ENCODE measurements around the gene LSS. TPM values are rescaled to one million over a fixed set of nuclear protein-coding genes. Genes with fewer than 3 reads are reported as not detected.

The LSS gene
- total RNA-seq, result 15.8 and 17.0 TPM in 2 replicates

GRCh38 chr21:46228345-46229051 is at the start of gene LSS:
LSS (minus strand) TSS chr21:46228774; CDS start chr21:46228745, 29 bp downstream.
- peaks cover 35% of the 10 kb centered on the region for H3K36me3 Mint-ChIP-seq (ENCODE audit: low read depth)
- intact Hi-C loops (cut with micrococcal nuclease), result loop anchor here (1.0 to 2.0 kb wide), 8 partner anchors 25 to 255 kb away; partner anchors contain the start of genes DIP2A, PCNT, SPATC1L and YBEY
- H3K4me3 Mint-ChIP-seq, result peak within 1 kb of the TSS; percentile 92
- no peaks in the 10 kb centered on the region for H3K27me3 Mint-ChIP-seq (ENCODE audit: insufficient read depth)
- H3K9me3 Mint-ChIP-seq, result no peaks in the 10 kb centered on the region
- H3K27ac Mint-ChIP-seq, result peak within 1 kb of the TSS; percentile 99
- peaks cover 60% of the 10 kb centered on the region for H3K4me1 Mint-ChIP-seq (ENCODE audit: low read depth)
- peak; percentile 97 for DNase-seq (ENCODE audit: low spot score)

GRCh38 chr21:46274797-46275390 is 46.3 kb upstream of the LSS start:
- Mint-ChIP-seq H3K27ac (no peak overlapping the region), H3K27me3 (ENCODE audit: insufficient read depth) (no peaks in the 10 kb centered on the region), H3K9me3 (no peaks in the 10 kb centered on the region), H3K4me1 (ENCODE audit: low read depth) (no peaks in the 10 kb centered on the region), H3K4me3 (no peak overlapping the region), H3K36me3 (ENCODE audit: low read depth) (peaks cover 54% of the 10 kb centered on the region)
- no peak for DNase-seq (ENCODE audit: low spot score)
- intact Hi-C loops (cut with micrococcal nuclease), result no loop called here

GRCh38 chr21:46273341-46273740 is 44.8 kb upstream of the LSS start:
- H3K4me3 Mint-ChIP-seq, result no peak overlapping the region
- no peaks in the 10 kb centered on the region for H3K27me3 Mint-ChIP-seq (ENCODE audit: insufficient read depth)
- intact Hi-C loops (cut with micrococcal nuclease), result no loop called here
- H3K27ac Mint-ChIP-seq, result no peak overlapping the region
- H3K4me1 Mint-ChIP-seq (ENCODE audit: low read depth), result no peaks in the 10 kb centered on the region
- no peaks in the 10 kb centered on the region for H3K9me3 Mint-ChIP-seq
- DNase-seq (ENCODE audit: low spot score), result no peak
- peaks cover 46% of the 10 kb centered on the region for H3K36me3 Mint-ChIP-seq (ENCODE audit: low read depth)

GRCh38 chr21:46269466-46269865 is 40.9 kb upstream of the LSS start:
- Mint-ChIP-seq H3K27ac (no peak overlapping the region), H3K4me3 (no peak overlapping the region), H3K9me3 (no peaks in the 10 kb centered on the region), H3K27me3 (ENCODE audit: insufficient read depth) (no peaks in the 10 kb centered on the region), H3K4me1 (ENCODE audit: low read depth) (no peaks in the 10 kb centered on the region), H3K36me3 (ENCODE audit: low read depth) (peaks cover 42% of the 10 kb centered on the region)
- no peak for DNase-seq (ENCODE audit: low spot score)
- intact Hi-C loops (cut with micrococcal nuclease), result no loop called here

- no peak for DNase-seq (ENCODE audit: low spot score)
- H3K36me3 Mint-ChIP-seq (ENCODE audit: low read depth), result peaks cover 33% of the 10 kb centered on the region
- H3K27ac Mint-ChIP-seq, result no peak overlapping the region
- no peak overlapping the region for H3K4me3 Mint-ChIP-seq
- H3K9me3 Mint-ChIP-seq, result no peaks in the 10 kb centered on the region
- H3K27me3 Mint-ChIP-seq (ENCODE audit: insufficient read depth), result no peaks in the 10 kb centered on the region
- intact Hi-C loops (cut with micrococcal nuclease), result no loop called here
- no peaks in the 10 kb centered on the region for H3K4me1 Mint-ChIP-seq (ENCODE audit: low read depth)
These were observed 39.8 kb upstream of the LSS start for GRCh38 chr21:46268371-46268770.

- H3K4me1 Mint-ChIP-seq (ENCODE audit: low read depth), result no peaks in the 10 kb centered on the region
- H3K9me3 Mint-ChIP-seq, result no peaks in the 10 kb centered on the region
- no peak overlapping the region for H3K27ac Mint-ChIP-seq
- H3K4me3 Mint-ChIP-seq, result no peak overlapping the region
- peaks cover 24% of the 10 kb centered on the region for H3K36me3 Mint-ChIP-seq (ENCODE audit: low read depth)
- no peak for DNase-seq (ENCODE audit: low spot score)
- intact Hi-C loops (cut with micrococcal nuclease), result no loop called here
- H3K27me3 Mint-ChIP-seq (ENCODE audit: insufficient read depth), result no peaks in the 10 kb centered on the region
These were observed 38.4 kb upstream of the LSS start for GRCh38 chr21:46266946-46267345.

- Mint-ChIP-seq H3K4me1 (ENCODE audit: low read depth) (no peaks in the 10 kb centered on the region), H3K9me3 (no peaks in the 10 kb centered on the region), H3K27ac (no peak overlapping the region), H3K36me3 (ENCODE audit: low read depth) (peaks cover 25% of the 10 kb centered on the region), H3K27me3 (ENCODE audit: insufficient read depth) (no peaks in the 10 kb centered on the region), H3K4me3 (no peak overlapping the region)
- DNase-seq (ENCODE audit: low spot score), result no peak
- intact Hi-C loops (cut with micrococcal nuclease), result no loop called here
These were observed 37.4 kb upstream of the LSS start for GRCh38 chr21:46265736-46266525.

- peaks cover 21% of the 10 kb centered on the region for H3K36me3 Mint-ChIP-seq (ENCODE audit: low read depth)
- no peaks in the 10 kb centered on the region for H3K27me3 Mint-ChIP-seq (ENCODE audit: insufficient read depth)
- H3K4me3 Mint-ChIP-seq, result no peak overlapping the region
- no peak overlapping the region for H3K27ac Mint-ChIP-seq
- H3K4me1 Mint-ChIP-seq (ENCODE audit: low read depth), result no peaks in the 10 kb centered on the region
- no peaks in the 10 kb centered on the region for H3K9me3 Mint-ChIP-seq
- no peak for DNase-seq (ENCODE audit: low spot score)
- intact Hi-C loops (cut with micrococcal nuclease), result no loop called here
These were observed 36.1 kb upstream of the LSS start for GRCh38 chr21:46264690-46265144.

GRCh38 chr21:46264046-46264689 is 35.6 kb upstream of the LSS start:
- Mint-ChIP-seq H3K27ac (no peak overlapping the region), H3K27me3 (ENCODE audit: insufficient read depth) (no peaks in the 10 kb centered on the region), H3K4me3 (no peak overlapping the region), H3K4me1 (ENCODE audit: low read depth) (no peaks in the 10 kb centered on the region), H3K9me3 (no peaks in the 10 kb centered on the region), H3K36me3 (ENCODE audit: low read depth) (peaks cover 21% of the 10 kb centered on the region)
- no peak for DNase-seq (ENCODE audit: low spot score)
- intact Hi-C loops (cut with micrococcal nuclease), result no loop called here

GRCh38 chr21:46256501-46256994 is 28.0 kb upstream of the LSS start:
- H3K4me1 Mint-ChIP-seq (ENCODE audit: low read depth), result peaks cover 23% of the 10 kb centered on the region
- H3K9me3 Mint-ChIP-seq, result no peaks in the 10 kb centered on the region
- H3K27ac Mint-ChIP-seq, result peak overlapping the region; percentile 48
- DNase-seq (ENCODE audit: low spot score), result no peak
- no peaks in the 10 kb centered on the region for H3K27me3 Mint-ChIP-seq (ENCODE audit: insufficient read depth)
- intact Hi-C loops (cut with micrococcal nuclease), result no loop called here
- H3K4me3 Mint-ChIP-seq, result no peak overlapping the region
- H3K36me3 Mint-ChIP-seq (ENCODE audit: low read depth), result peaks cover 43% of the 10 kb centered on the region

- Mint-ChIP-seq H3K4me1 (ENCODE audit: low read depth) (peaks cover 30% of the 10 kb centered on the region), H3K9me3 (no peaks in the 10 kb centered on the region), H3K27me3 (ENCODE audit: insufficient read depth) (no peaks in the 10 kb centered on the region), H3K36me3 (ENCODE audit: low read depth) (peaks cover 40% of the 10 kb centered on the region), H3K27ac (no peak overlapping the region), H3K4me3 (no peak overlapping the region)
- DNase-seq (ENCODE audit: low spot score), result no peak
- intact Hi-C loops (cut with micrococcal nuclease), result no loop called here
These were observed 27.3 kb upstream of the LSS start for GRCh38 chr21:46255758-46256337.

- H3K27ac Mint-ChIP-seq, result peak overlapping the region; percentile 13
- no peak overlapping the region for H3K4me3 Mint-ChIP-seq
- peaks cover 36% of the 10 kb centered on the region for H3K4me1 Mint-ChIP-seq (ENCODE audit: low read depth)
- intact Hi-C loops (cut with micrococcal nuclease), result no loop called here
- H3K36me3 Mint-ChIP-seq (ENCODE audit: low read depth), result peaks cover 44% of the 10 kb centered on the region
- no peaks in the 10 kb centered on the region for H3K9me3 Mint-ChIP-seq
- no peaks in the 10 kb centered on the region for H3K27me3 Mint-ChIP-seq (ENCODE audit: insufficient read depth)
- no peak for DNase-seq (ENCODE audit: low spot score)
These were observed 26.6 kb upstream of the LSS start for GRCh38 chr21:46255166-46255565.

Data from activated T-helper 1 cell treated with anti-CD3 and anti-CD28 coated beads, Interleukin-12 subunit alpha, Interleukin-12 subunit beta, Interleukin-2, Interleukin-4 antibody, amounts not matched to agents 30 ng/mL and 10 ng/mL and 1 ng/mL, durations not matched to agents 14 hours and 24 hours and 36 hours (primary cell).